SHP77 (cell line): Measurements from ENCODE around the gene CRB3.

Experiments used
- DNase-seq, 2 experiments: peaks; one replicate each; lab custom pipeline; 2025; lab: John Stamatoyannopoulos, UW

Gene CRB3

DNA sequence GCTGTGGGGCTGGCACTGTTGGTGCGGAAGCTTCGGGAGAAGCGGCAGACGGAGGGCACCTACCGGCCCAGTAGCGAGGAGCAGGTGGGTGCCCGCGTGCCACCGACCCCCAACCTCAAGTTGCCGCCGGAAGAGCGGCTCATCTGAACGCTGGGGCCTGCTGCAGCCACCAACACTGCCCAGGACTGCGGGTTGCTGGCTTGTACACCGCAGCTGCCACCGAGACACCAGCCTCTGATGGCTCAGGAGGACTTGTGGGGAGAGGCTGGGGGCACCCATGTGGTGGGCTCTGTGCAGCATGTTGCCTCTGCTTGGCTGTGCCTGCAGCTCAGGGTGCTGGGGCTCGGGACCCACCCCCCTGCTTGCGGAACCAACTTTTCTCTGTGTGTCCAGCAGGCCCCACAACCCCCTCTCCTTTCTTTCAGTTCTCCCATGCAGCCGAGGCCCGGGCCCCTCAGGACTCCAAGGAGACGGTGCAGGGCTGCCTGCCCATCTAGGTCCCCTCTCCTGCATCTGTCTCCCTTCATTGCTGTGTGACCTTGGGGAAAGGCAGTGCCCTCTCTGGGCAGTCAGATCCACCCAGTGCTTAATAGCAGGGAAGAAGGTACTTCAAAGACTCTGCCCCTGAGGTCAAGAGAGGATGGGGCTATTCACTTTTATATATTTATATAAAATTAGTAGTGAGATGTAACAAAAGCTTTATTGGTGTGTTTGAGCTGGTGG is 2.6 kb downstream of the CRB3 start:
- DNase-seq: no peak

DNA sequence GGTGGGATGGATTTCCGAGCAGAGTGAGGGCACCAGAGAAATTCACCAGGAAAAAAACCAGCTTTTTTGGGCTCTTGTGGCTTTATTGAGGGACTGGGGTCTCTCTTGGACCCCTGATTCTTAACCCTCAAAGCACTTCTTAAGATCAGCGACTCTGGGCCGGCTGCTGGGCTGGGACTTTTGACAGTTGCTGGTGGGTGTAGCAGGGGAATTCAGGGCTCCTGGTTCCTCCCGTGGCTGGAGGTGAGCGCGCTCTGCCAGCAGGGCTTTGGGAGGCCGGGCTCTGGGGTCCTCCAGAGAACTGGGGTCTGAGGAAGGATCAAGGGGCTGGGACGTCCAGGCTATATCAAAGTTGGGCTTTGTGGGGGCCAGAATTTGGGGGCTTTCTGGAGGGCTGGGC is 3.3 kb downstream of the CRB3 start:
- DNase-seq: no peak

DNA sequence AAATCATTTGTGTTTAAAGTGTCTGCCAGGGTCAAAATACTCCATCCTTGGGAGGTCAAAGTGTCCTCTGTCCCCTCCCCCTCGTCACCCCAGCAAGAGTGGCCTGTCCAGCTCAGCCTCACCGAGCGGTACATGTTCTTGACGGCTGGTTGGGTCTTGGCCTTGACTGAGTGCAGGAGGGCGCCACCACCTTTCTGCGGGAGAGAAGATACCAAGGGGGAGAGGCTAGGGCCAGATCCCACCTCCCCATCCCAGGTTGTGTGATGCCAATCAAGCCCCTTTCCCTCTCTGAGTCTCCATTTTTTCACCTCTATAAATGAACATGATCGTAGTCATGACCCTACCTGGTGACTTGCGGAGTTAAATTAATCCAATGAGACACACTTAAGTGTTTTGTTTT is 6.1 kb downstream of the CRB3 start:
- DNase-seq: no peak

DNA sequence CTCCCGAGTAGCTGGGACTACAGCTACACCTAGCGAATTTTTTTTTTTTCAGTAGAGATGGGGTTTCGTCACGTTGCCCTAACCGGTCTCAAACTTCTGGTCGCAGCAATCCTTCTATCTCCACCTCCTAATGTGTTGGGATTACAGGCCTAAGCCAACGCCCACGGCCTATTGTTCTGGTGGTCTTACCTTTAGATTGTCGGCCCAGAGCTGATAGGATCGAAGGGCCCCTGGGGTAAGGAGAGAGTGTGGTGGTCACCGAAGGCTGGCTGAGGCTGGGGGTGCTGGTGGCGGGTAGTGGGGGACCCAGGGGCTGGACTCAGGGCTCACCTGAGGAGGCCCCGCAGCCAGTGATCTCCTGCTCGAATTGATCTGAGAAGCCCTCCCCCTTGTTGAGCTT is 7.0 kb downstream of the CRB3 start:
- no peak for DNase-seq

DNA sequence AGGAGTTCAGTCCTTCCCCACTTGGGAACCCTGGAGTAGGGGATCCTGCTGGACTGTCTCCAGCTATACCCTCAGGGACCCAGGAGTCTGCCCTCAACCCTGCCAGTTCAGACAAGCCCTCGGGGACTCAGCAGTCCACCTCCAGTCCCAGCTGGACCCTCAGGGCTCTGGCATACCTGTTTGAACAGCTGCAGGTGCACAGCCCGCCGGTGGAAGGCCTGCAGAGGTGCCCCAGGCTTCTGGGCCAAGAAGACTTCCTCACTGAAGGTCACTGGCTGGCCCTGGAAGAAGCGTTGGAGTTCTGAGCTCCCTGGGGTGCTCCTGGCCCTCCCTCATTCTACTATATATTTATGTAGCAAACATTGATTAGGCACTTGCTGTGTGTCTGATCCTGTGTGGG is 8.6 kb downstream of the CRB3 start:
- no peak for DNase-seq

DNA sequence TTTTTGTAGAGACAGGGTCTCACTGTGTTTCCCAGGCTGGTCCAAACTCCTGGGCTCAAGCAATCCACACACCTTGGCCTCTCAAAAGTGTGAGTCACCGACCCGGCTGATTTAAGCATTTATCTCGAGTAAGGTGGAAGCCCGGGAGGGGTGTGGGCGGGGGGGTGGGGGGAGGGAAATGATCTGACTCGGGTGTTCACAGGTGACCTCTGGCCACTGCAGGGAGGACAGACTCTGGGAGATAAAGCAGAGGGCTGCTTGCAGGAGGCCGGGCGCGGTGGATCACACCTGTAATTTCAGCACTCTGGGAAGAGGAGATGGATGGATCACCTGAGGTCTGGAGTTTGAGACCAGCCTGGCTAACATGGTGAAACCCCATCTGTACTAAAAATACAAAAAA is 9.6 kb downstream of the CRB3 start:
- DNase-seq: no peak

DNA sequence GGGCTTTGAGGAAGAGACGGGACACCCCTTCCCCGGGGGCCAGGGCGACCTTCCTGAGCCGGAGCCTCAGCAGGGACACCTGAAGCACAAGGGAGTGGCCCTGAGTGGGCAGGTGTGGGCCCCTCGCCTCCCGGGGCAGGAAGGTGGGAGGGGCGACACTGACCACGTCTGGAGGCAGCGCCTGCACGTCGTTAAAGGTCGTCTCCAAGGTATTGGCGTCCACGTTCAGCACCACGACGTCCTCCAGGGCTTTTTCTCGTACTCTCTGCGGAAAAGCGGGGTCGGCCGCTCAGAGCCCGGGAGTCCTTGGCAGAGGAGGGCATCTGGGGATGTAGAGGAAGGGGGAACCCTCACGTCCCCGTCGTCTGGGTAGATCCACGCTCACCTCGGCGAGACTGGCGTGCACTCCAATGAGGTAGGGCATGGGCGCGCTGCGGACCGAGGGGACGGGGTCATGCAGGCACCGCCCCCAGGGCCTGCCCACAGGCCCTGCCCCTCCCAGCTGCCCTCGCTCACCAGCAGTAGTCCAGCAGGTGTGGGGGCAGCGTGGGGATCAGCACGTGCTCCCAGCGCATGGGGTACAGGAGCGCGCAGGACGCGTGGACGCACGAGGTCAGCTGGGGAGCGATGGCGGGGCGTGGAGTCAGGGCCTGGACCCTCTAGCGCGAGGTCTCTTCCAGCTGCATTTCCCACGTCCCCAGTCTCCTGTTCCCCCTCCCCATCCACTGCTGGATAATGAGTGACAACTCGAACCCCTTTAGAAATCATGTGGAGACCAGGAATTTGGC is 11.4 kb downstream of the CRB3 start:
- DNase-seq: peak; percentile 41 to 43

DNA sequence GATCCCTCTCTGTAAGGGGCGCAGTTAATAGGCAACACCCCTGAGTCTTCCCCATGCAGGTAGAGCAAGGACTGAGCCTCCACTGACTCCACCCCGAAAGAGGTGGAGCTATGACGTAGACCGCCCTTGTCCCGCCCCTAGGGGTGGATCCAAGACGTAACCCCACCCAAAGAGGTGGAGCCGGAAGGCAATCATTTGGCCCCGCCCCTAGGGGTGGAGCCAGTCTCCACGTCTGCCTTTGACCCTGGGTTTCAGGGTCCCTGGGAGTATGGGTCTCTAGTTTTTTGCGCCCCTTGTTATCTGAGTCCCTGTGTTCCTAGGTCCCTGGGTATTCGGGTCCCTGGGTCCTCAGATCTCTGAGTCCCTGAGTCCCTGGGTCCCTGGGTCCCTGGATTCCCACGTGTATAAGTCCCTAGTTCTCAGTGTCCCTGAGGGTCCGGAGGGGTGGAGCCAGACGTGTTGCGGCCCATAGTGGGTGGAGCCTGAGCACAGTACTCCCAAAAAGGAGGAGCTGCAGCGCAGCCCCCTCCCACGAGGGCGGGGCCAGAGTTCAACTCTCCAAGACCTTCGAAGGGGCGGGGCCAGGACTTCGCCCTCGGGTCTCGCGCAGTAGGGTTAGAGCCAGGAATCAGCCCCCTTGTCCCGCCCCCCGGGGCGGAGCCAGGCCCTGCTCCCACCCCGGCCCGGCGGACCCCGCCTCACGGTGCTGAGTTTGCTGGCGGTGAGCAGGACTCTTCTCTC is 12.3 kb downstream of the CRB3 start:
- DNase-seq: peak; percentile 98

DNA sequence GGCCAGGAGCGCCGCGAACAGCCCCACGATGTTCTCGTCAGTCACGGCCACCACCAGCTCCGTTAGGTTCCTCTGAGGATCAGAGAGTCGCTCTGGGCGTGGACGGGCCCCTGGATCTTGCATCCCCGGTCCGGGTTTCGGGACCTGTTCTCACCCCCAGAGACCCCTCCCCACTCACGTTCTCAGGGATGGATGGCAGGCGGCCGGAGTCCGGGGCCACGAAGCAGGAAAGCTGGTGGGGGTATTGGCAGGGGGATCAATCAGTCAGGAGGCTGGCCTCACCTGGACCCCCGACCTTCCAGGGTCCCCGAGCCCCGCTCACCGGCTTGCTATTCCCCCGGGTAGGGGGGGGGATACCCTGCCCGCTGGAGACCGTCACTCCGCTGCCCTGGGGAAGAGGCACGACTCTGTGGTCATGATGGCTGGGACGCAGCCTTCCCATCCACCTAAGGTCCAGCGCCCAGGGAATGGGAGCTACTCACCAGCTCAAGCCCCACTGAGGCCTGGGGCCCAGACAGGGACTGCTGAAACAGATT is 12.9 kb downstream of the CRB3 start:
- DNase-seq: no peak

DNA sequence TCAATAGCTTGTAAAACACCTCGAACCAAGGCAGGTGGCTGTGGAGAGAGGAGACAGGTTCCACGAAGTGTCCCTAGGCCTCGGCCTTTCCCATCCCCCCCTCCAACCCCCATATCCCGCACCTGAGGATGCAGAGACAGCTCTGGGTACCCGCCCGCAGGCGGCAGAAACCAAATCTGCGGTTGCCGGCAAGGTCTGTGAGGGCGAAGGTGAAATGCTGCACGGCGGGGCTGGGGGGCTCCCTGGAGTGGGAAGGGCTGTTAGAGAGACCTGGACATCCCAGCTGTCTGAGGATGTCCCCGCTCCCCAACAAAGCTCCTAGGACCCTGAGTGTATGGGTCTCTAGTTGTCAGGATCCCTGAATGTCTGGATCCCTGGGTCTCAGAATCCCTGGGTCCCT is 14.7 kb downstream of the CRB3 start:
- no peak for DNase-seq

DNA sequence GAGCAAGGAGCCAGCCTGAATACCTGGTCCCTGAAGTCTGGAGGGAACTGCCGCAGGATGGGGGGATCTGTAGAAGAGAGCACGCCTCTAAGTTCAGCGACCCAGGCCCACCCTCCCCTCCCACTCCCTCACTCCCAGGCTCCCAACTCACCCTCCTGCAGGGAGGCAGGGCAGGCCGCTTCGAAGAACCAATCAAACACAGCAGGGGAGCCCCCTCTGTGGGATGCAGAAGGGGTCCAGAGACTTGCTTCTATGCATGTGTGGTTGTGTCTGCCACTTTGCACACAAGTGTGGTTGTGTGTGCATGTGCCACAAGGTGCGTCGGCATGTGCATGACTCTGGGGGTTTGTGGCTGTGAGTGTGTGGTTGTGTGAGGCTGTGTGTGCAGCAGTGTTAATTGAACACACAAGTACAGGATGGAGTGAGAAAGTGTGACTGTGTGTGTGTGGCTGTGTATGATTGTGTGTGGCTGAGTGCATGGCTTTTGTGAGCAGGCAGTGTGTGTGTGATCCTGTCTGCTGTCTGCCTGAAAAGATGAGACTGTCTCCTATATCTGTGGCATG is 15.8 kb downstream of the CRB3 start:
- no peak for DNase-seq

DNA sequence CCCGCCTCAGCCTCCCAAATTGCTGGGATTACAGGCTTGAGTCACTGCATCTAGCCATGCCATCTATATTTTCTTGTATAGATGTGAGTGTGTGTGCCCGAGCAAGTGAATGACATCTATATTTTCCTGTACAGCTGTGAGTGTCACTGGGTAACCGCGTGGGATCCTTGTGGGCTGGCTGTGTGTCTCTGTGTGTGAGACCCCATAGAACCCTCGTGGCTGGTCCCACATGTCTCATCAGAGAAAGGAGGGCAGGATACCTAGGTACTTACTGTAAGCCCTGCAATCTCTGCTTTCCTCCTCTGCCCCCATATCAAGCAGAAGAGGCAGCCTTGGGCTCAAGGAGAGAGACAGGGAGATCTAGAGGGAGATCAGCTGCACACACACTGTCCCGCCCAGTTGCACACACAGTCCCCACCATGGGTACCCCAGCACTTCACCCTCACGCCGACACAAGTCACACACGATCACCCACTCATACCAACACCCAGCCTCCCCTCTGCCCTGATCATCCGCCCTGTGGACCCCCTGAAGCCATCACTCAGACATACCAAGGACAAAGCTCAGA is 16.9 kb downstream of the CRB3 start:
- no peak for DNase-seq

DNA sequence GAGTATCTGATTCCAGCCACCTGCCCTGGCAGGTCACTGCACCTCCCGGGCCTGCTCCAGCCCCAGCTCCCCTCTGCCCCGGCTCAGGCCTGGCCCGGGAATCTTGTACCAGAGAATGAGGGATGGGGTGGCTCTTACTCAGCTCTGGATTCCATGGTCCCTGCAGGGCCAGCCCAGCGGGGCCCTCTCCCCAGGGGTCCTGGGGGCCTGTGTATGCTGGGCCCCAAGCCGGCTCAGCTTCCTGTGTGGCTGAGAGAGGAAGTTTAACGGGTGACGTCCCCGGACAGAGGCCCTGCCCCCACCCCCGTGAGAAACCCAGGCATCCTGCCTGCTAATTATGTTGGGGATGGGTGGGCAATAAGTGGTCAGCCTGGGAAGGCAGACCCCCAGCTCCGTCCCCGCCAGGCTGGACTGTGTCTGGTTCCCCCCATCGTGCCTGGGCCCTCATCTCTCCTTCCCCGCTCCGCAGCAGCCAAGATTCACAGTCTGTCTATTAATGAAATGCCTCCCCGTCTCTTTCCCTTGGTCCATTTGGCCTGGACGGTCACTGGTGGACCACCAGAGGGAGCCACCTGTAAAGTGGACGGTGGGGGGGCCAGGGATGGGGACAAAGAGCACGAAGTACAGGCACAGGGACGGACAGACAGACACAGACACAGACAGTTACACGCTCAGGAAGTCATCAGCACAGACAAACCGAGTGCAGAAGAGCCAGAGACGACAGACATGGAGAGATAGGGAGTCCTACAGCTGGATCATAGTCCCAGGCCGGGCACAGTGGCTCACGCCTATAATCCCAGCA is 17.7 kb downstream of the CRB3 start, which contains the start of gene DENND1C:
Gene DENND1C (minus strand): TSS at position 247 of the 802 bp plus-strand sequence. CDS start 92 bp downstream, at position 155.
- DNase-seq: peak; percentile 20 to 24

DNA sequence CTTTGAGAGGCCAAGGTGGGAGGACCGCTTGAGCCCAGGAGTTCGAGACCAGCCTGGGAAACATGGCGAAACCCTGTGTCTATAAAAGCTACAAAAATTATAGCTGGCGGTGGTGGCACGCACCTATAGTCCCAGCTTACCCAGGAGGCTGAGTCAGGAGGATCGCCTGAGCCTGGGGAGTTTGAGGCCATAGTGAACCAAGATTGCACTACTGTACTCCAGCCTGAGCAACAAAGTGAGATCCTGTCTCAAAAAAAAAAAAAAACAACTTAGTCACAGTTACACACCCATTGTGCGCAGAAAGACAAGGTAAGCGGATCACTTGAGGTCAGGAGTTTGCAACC is 18.2 kb downstream of the CRB3 start:
- no peak for DNase-seq

DNA sequence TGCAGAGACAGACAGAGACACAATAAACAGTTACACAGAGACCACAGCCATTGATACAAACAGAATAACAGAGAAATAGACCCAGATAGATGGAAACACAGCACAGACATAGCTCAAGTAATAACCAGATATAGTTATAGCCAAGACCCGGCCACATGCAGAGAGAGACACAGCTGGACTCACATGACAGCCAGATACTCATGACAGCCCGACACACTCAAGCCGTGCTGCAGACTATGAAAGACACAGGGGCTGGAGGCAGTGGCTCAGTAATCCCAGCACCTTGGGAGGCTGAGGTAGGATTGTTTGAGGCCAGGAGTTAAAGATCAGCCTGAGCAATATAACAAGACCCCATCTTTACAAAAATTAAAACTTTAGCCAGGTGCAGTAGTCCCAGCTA is 19.2 kb downstream of the CRB3 start:
- DNase-seq: no peak

DNA sequence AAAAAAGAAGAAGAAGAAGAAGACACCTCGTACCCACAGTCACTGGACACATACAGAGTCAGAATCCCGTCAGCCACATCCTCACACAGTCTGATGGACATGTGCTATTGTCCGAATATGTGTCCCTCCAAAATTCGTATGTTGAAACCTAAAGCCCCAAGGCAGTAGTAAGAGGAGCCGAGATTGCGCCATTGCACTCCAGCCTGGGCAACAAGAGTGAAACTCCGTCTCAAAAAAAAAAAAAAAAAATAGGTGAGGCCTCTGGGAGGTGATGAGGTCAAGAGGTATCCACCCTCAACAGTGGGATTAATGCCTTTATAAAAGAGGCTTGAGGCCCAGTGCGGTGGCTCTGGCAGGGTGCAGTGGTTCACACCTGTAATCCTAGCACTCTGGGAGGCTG is 20.2 kb downstream of the CRB3 start:
- DNase-seq: no peak

DNA sequence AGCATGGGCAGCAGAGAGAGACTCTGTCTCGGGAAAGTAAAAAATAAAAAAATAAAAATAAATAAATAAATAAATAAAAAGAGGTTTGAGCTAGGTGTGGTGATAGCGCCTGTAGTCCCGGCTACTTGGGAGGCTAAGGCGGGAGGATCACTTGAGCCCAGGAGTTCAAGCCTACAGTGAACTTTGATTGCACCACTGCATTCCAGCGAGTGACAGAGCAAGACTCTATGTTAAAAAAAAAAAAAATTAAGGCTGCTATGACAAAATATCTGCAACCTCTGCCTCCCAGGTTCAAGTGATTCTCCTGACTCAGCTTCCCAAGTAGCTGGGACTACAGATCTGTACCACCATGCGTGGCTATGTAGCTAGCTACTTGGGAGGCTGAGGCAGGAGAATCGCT is 20.8 kb downstream of the CRB3 start:
- no peak for DNase-seq

DNA sequence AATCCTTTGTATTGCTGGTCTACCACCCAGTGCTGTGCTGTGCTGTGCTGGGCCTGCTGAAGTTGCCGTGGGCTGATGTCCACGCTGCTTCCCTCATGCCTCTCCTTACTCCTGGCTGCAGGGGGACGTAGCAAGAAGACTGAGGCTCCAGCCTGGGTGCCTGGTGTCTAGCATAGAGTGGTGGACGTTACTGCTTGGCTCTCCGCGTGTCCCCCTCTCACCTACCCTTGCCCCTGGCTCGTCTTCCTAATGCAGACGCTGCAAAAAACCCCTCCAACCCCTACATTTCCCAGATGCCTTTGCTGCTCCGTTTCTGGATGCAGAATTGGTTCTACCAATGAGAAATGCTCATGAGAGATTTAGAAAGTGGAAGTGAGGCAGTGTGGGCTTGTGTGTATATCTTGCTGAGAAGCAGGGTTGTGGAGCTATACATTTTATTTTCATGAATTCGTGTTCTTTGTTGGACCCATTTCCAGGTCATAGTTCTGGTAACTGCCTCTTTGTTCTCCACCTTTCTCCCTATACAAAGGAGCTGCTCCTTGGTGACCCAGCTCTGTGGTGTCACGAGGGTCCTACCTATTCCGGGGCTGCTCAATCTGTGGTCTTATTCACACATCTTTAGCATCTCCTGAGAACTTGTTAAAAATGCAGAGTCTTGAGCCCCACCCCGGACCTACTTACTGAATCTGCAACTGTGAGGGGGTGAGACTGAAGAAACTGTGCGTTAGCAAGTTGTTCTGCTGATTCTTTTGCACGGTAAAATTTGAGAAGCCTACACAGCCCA is 25.4 kb downstream of the CRB3 start:
- DNase-seq: peak; percentile 37 to 47

DNA sequence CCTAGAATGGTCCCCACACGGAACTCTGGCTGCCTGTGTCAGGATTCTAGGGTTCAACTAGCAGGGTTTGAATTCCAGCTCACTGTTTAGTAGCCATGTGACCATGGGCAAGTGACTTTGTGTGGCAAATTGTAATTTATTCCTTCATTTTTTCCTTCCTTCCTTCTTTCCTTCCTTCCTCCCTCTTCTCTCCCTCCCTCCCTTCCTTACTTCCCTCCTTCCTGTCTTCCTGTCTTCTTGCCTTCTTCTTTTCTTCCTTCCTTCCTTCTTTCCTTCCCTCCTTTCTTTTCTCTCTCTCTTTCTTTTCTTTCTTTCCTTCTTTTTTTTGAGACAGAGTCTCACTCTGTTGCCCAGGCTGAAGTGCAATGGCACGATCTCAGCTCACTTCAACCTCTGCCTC is 26.1 kb downstream of the CRB3 start:
- DNase-seq: no peak
